G401 (cell line): ENCODE data around the gene JAML. TPM values are rescaled to one million over a fixed set of nuclear protein-coding genes. Genes with fewer than 3 reads are reported as not detected.
A peak's percentile ranks its signal among the peaks of the same experiment; 100 is the strongest.

ENCODE experiments used
- DNase-seq: peaks from one replicate; pipeline ENCODE4 v3.0.0-alpha.2; 2015; ENCODE audit warnings: low spot score
- in situ Hi-C: cut with HindIII; loops from 2 replicates; pipeline ENCODE4 v1.10.0; 2016; ENCODE audit warnings: low sequenced_read_pairs, mixed read lengths
- total RNA-seq: library from RNA; depleted of rRNA; stranded (reverse); fragments of >200 nt; shearing (Covaris generic); gene quantifications from 2 replicates; pipeline ENCODE4 v1.2.3, GENCODE V29; 2014

The JAML gene
- total RNA-seq, 1 experiment from 2014 or later = not detected

GRCh38 chr11:118241764-118242098 lies 16.9 kb upstream of the JAML start:
- in situ Hi-C loops = no loop called here

GRCh38 chr11:118240999-118241763 lies 16.4 kb upstream of the JAML start:
- in situ Hi-C loops = no loop called here
- DNase-seq = no peak

More at GRCh38 chr11:118241764-118242098, 16.9 kb upstream of the JAML start:
- no peak for DNase-seq

- in situ Hi-C loops = no loop called here
- DNase-seq = no peak
Measured at GRCh38 chr11:118239509-118240205, 14.8 kb upstream of the JAML start.

GRCh38 chr11:118238929-118239328 lies 14.1 kb upstream of the JAML start:
- DNase-seq = peak; percentile 29
- in situ Hi-C loops = no loop called here

- no peak for DNase-seq
- in situ Hi-C loops = no loop called here
Measured at GRCh38 chr11:118238421-118238820, 13.6 kb upstream of the JAML start.

- DNase-seq = no peak
- in situ Hi-C loops = no loop called here
Measured at GRCh38 chr11:118236170-118236569, 11.4 kb upstream of the JAML start.

- in situ Hi-C loops = no loop called here
- no peak for DNase-seq
Measured at GRCh38 chr11:118234833-118235232, 10.0 kb upstream of the JAML start.

GRCh38 chr11:118233850-118234249 lies 9.0 kb upstream of the JAML start:
- in situ Hi-C loops = no loop called here
- DNase-seq = no peak

GRCh38 chr11:118233377-118233776 lies 8.6 kb upstream of the JAML start:
- in situ Hi-C loops = no loop called here
- DNase-seq = no peak

- in situ Hi-C loops = no loop called here
- no peak for DNase-seq
Measured at GRCh38 chr11:118232659-118233058, 7.8 kb upstream of the JAML start.

- no peak for DNase-seq
- in situ Hi-C loops = no loop called here
Measured at GRCh38 chr11:118231461-118231860, 6.7 kb upstream of the JAML start.

GRCh38 chr11:118230088-118230487 lies 5.3 kb upstream of the JAML start:
- DNase-seq = no peak
- in situ Hi-C loops = no loop called here

GRCh38 chr11:118229274-118229847 lies 4.5 kb upstream of the JAML start:
- in situ Hi-C loops = no loop called here
- DNase-seq = no peak

- no peak for DNase-seq
- in situ Hi-C loops = no loop called here
Measured at GRCh38 chr11:118227865-118228785, 3.3 kb upstream of the JAML start.

GRCh38 chr11:118226781-118227180 lies 2.0 kb upstream of the JAML start:
- no peak for DNase-seq
- in situ Hi-C loops = no loop called here

GRCh38 chr11:118226296-118226695 lies 1.5 kb upstream of the JAML start:
- in situ Hi-C loops = no loop called here
- no peak for DNase-seq

- in situ Hi-C loops = no loop called here
- no peak for DNase-seq
Measured at GRCh38 chr11:118223992-118224391, 819 bp downstream of the JAML start.

- in situ Hi-C loops = no loop called here
- no peak for DNase-seq
Measured at GRCh38 chr11:118223570-118223969, 1.2 kb downstream of the JAML start.

GRCh38 chr11:118222437-118222836 lies 2.4 kb downstream of the JAML start:
- no peak for DNase-seq
- in situ Hi-C loops = no loop called here

- DNase-seq = no peak
- in situ Hi-C loops = no loop called here
Measured at GRCh38 chr11:118221419-118221818, 3.4 kb downstream of the JAML start.
